Activated CD8-positive, alpha-beta T cell treated with anti-CD3 and anti-CD28 coated beads for 36 hours (primary cell): ENCODE data around the gene LMF2. TPM values are rescaled to one million over a fixed set of nuclear protein-coding genes. Genes with fewer than 3 reads are reported as not detected.

Experiments
- ATAC-seq: fragments of 200-7000 bp; cut with Tn5 transposase; one replicate; pipeline ENCODE4 v1.10.0; 2021; ENCODE audit warnings: mild to moderate bottlenecking, moderate library complexity
- CTCF ChIA-PET: fragments of 350-600 bp; sonication (Branson Sonifier 250); formaldehyde crosslinking; loops from one replicate; lab custom pipeline; 2021; ENCODE audit warnings: antibody characterized with exemption; lab: Charles Lee
- POLR2A ChIA-PET: fragments of 350-600 bp; sonication (Branson Sonifier 250); formaldehyde crosslinking; loops from one replicate; lab custom pipeline; 2021; ENCODE audit warnings: antibody characterized with exemption; lab: Charles Lee
- DNase-seq: peaks from one replicate; pipeline ENCODE4 v3.0.0-alpha.2; 2020
- H3K27ac Mint-ChIP-seq: one replicate; pipeline ENCODE4 v1.8.0; 2021; ENCODE audit warnings: mild to moderate bottlenecking, mixed read lengths
- H3K27me3 Mint-ChIP-seq: one replicate; pipeline ENCODE4 v1.8.0; 2021; ENCODE audit warnings: mixed read lengths
- H3K36me3 Mint-ChIP-seq: one replicate; pipeline ENCODE4 v1.8.0; 2021; ENCODE audit warnings: low read depth, mixed read lengths
- H3K4me1 Mint-ChIP-seq: one replicate; pipeline ENCODE4 v1.8.0; 2021; ENCODE audit warnings: low read depth, mixed read lengths
- H3K4me3 Mint-ChIP-seq: one replicate; pipeline ENCODE4 v1.8.0; 2021; ENCODE audit warnings: mild to moderate bottlenecking, moderate library complexity, mixed read lengths
- H3K9me3 Mint-ChIP-seq: one replicate; pipeline ENCODE4 v1.8.0; 2021; ENCODE audit warnings: mixed read lengths
- CTCF ChIP-seq: fragments of 200-600 bp; IDR thresholded peaks from one replicate; pipeline ENCODE4 v1.8.0; 2022; ENCODE audit warnings: antibody characterized with exemption, mild to moderate bottlenecking
- intact Hi-C: fragments of 100-400 bp; cut with micrococcal nuclease; formaldehyde crosslinking; loops from one replicate; pipeline ENCODE4 v1.10.0; 2022
- total RNA-seq, 2 experiments: library from RNA; stranded (reverse); gene quantifications; one replicate each; pipeline ENCODE4 v1.2.3, GENCODE V29; 2021

LMF2 gene
- total RNA-seq, 2 experiments from 2014 or later = 48.0 to 48.8 TPM

GRCh38 chr22:50502096-50502495 lies 5.4 kb downstream of the LMF2 start:
- intact Hi-C loops = no loop called here
- no peaks in the 10 kb centered on the region for H3K27me3 Mint-ChIP-seq
- ChIA-PET POLR2A (interaction anchor here (0.6 to 1.3 kb wide), 4 partner anchors 23 to 300 kb away, joined by 3 to 5 read pairs (median 4); partner anchors contain the start of gene SCO2), CTCF (interaction anchor here (1.3 kb wide), 1 partner anchor 119 kb away, joined by 3 read pairs; no protein-coding TSS in a partner anchor)
- H3K4me3 Mint-ChIP-seq = no peak overlapping the region
- H3K36me3 Mint-ChIP-seq = peaks cover 2% of the 10 kb centered on the region
- no peak overlapping the region for H3K27ac Mint-ChIP-seq
- TF ChIP-seq CTCF = no peak
- DNase-seq = no peak
- H3K4me1 Mint-ChIP-seq = no peaks in the 10 kb centered on the region
- no peak for ATAC-seq
- no peaks in the 10 kb centered on the region for H3K9me3 Mint-ChIP-seq

GRCh38 chr22:50500452-50500851 lies 7.0 kb downstream of the LMF2 start:
- Mint-ChIP-seq H3K36me3 (no peaks in the 10 kb centered on the region), H3K27me3 (no peaks in the 10 kb centered on the region), H3K27ac (no peak overlapping the region), H3K4me1 (no peaks in the 10 kb centered on the region), H3K9me3 (no peaks in the 10 kb centered on the region), H3K4me3 (no peak overlapping the region)
- CTCF ChIA-PET = no interaction called here
- TF ChIP-seq CTCF = no peak
- POLR2A ChIA-PET = interaction anchor here (0.9 to 1.6 kb wide), 4 partner anchors 13 to 29 kb away, joined by 4 to 5 read pairs (median 4); partner anchors contain the start of genes MIOX and SCO2
- intact Hi-C loops = no loop called here
- DNase-seq = no peak
- no peak for ATAC-seq

DNA sequence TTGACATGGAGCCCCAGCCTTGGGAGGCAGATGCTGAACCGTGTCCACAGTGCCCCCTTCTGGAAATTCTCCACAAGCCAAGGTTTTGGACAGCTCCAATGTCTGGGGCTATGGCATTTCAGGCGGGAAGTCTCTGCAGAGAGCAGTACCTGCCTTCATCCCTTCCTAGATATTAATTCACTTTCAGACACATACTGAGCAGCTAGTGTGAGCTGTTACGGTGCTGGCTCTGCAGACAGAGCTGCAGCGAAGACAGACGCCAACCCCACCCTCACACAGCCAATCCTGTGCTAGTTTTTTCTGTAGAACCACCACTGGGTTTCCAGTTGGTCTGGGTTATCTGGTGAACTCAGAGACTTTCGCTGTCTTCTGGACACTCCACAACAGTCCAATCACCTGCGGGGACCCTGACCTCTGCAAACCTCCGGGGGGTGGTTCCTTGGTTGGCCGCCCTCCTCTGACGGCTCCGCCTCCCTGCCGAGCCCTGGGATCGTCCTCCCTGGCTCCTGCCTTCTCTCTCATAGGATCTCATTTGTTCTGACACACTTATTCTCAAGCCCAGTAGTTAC lies 9.1 kb downstream of the LMF2 start:
- Mint-ChIP-seq H3K4me1 (no peaks in the 10 kb centered on the region), H3K4me3 (no peak overlapping the region), H3K36me3 (no peaks in the 10 kb centered on the region), H3K9me3 (no peaks in the 10 kb centered on the region), H3K27me3 (no peaks in the 10 kb centered on the region), H3K27ac (no peak overlapping the region)
- POLR2A ChIA-PET = interaction anchor here (0.6 to 1.2 kb wide), 5 partner anchors 41 to 255 kb away, joined by 3 to 5 read pairs (median 3); no protein-coding TSS in a partner anchor
- CTCF ChIA-PET = interaction anchor here (0.7 to 2.8 kb wide), 32 partner anchors 8 to 254 kb away, joined by 3 to 19 read pairs (median 4); partner anchors contain the start of genes ADM2, HDAC10, LMF2 and MAPK12
- peak; percentile 79 for TF ChIP-seq CTCF
- intact Hi-C loops = no loop called here
- peak; percentile 95 for ATAC-seq
- peak; percentile 80 for DNase-seq

- intact Hi-C loops = no loop called here
- DNase-seq (no peak), ATAC-seq (no peak)
- no peaks in the 10 kb centered on the region for H3K9me3 Mint-ChIP-seq
- H3K27me3 Mint-ChIP-seq = no peaks in the 10 kb centered on the region
- no peak overlapping the region for H3K4me3 Mint-ChIP-seq
- ChIA-PET POLR2A (interaction anchor here (0.8 to 1.2 kb wide), 2 partner anchors 17 to 43 kb away, joined by 3 read pairs; no protein-coding TSS in a partner anchor), CTCF (interaction anchor here (0.7 to 2.6 kb wide), 18 partner anchors 11 to 236 kb away, joined by 3 to 19 read pairs (median 6); partner anchors contain the start of genes ADM2, LMF2, MAPK12 and NCAPH2)
- no peak for TF ChIP-seq CTCF
- H3K36me3 Mint-ChIP-seq = no peaks in the 10 kb centered on the region
- H3K27ac Mint-ChIP-seq = no peak overlapping the region
- H3K4me1 Mint-ChIP-seq = no peaks in the 10 kb centered on the region
Observed at GRCh38 chr22:50497093-50497492, 10.4 kb downstream of the LMF2 start.
